LNCAP (cell line): Measurements from ENCODE around the gene MYL1.

Experiments used
- CTCF ChIP-seq: fragments of 450-650 bp; IDR thresholded peaks from 2 replicates; pipeline ENCODE4 v1.5.1; 2017; ENCODE audit warnings: mild to moderate bottlenecking

Gene MYL1

GRCh38 chr2:210315015-210315788 lies at the start of gene MYL1:
TSS of gene MYL1 (minus strand) at chr2:210315174. CDS start at chr2:210315042, 132 bp downstream.
- TF ChIP-seq CTCF = no peak

DNA sequence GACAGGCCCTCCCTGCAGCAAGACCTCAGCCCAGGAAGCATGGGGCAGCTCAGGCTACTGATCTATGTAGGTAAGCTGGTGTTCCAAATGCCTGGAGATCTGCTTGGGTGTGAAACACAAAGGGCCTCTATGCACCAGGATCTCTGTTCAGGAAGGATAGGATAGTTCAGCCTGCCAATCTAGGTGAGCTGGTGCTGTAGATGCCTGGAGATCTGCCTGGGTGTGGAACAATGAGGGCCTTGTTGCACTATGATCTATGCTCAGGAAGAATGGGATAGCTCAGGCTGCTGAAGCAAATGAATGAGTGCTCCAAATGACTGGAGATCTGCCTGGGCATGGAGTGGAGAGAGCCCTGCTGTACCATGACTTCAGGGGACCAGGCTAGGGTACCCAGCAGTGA lies 48.9 kb upstream of the MYL1 start:
- TF ChIP-seq CTCF = no peak

DNA sequence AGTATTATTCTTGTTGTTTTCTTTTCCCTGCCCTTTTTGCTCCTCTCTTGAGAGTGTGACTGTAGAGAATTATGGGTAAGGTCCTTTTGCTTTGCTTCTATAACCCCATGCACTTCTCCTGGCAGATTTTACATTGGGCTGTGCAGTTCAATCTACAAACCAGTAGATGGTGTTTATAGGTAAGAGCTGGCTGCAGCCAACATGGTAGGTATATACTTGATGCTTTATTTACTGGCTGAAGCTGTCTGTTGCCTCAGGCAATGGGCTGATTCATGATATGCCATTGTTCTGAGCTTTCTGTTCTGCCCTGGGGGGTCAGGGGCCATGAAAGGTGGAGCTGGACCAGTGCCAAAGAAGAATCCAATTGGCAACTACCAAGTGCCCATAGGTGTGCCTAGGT lies 48.3 kb upstream of the MYL1 start:
- TF ChIP-seq CTCF = peak; percentile 49

- no peak for TF ChIP-seq CTCF
These were observed 45.4 kb upstream of the MYL1 start for GRCh38 chr2:210360412-210360811.

DNA sequence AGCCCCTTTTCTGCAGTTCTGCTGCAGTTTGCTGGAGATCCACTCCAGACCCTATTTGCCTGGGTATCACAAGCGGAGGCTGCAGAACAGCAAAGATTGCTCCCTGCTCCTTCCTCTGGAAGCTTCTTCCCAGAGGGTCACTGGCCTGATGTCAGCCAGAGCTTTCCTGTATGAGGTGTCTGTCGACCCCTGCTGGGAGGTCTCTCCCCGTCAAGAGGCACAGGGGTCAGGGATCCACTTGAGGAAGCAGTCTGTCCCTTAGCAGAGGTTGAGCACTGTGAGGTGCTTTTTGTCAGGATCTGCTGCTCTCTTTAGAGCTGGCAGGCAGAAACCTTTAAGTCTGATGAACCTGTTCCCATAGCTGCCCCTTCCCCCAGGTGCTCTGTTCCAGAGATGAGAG lies 42.0 kb upstream of the MYL1 start:
- TF ChIP-seq CTCF = no peak

GRCh38 chr2:210337159-210337558 lies 22.2 kb upstream of the MYL1 start:
- TF ChIP-seq CTCF = no peak

- no peak for TF ChIP-seq CTCF
These were observed 9.9 kb upstream of the MYL1 start for GRCh38 chr2:210324906-210325305.

GRCh38 chr2:210324458-210324857 lies 9.5 kb upstream of the MYL1 start:
- TF ChIP-seq CTCF = no peak
